Measurements from ENCODE around the gene IMPA2.

DNA sequence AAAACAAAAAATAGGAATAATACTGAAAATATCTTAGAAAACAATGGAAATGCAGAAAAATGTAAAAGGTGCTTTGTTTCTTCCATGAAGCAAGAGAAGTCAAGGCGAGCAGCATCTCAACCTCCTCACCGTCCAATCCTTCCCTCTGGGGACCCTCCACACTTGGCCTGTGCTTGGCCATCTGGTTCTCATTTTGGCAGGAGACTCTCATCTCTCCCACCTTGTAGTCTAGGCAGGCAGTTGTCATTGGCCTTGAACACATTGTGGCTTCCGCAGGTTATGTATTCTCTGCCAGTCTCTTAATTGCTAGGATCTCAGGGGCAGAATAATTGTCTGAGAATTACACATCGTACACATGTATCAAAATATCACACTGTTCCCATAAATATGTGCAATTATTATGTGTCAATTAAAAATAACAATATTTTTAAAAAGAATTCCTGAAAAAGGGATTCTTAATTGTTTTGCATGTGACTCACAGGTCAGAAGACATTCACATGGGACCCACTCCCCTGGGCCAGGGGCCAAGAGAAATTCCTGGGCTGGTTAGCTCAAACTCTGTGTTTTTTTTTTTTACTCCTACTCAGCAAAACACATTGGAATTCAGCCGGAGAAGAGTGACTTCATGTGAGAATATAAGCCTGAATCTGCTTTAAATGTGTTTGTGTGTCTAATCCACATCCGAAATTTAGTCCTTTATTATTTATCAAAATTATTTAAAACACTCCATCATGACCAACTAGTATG lies 98.4 kb downstream of the IMPA2 start:
- TF ChIP-seq CTCF (IDR thresholded peaks at IDR 0.05): no peak
- no peak for TF ChIP-seq RELA (CRISPR knock-in tag; IDR thresholded peaks at IDR 0.05; ENCODE audit: borderline replicate concordance)
- TF ChIP-seq ATF1 (CRISPR knock-in tag; IDR thresholded peaks at IDR 0.05): no peak
- no peak for TF ChIP-seq GABPB1 (CRISPR knock-in tag; IDR thresholded peaks at IDR 0.05)
- no peak for TF ChIP-seq ZBTB21 (CRISPR knock-in tag; IDR thresholded peaks at IDR 0.05; ENCODE audit: borderline replicate concordance)
- no peak for TF ChIP-seq TP53 (CRISPR knock-in tag; IDR thresholded peaks at IDR 0.05)

All from WTC11 (cell line).